ENCODE results near the gene SLC11A1.

- TF ChIP-seq TAF1 (IDR thresholded peaks at IDR 0.05; ENCODE audit: borderline replicate concordance, low read depth, low read length), result no peak
- no peak for TF ChIP-seq POLR2AphosphoS5 (IDR thresholded peaks at IDR 0.05; ENCODE audit: low read depth, low read length)
- no peak for TF ChIP-seq POLR2A (IDR thresholded peaks at IDR 0.05; ENCODE audit: low read depth, low read length)
Observed at GRCh38 chr2:218389333-218390150, 7.5 kb downstream of the SLC11A1 start.
